DMS 273 treated with DMSO at 0.1 percent for 48 hours (cell line): ENCODE measurements around the gene SEMA3A.

Experiments
- DNase-seq: peaks from one replicate; lab custom pipeline; 2025; lab: John Stamatoyannopoulos, UW

The SEMA3A gene

GRCh38 chr7:84195295-84196060 is 889 bp upstream of the SEMA3A start:
- DNase-seq: no peak

GRCh38 chr7:84193747-84194146 is 842 bp downstream of the SEMA3A start:
- DNase-seq: no peak

- peak; percentile 39 for DNase-seq
Measured at GRCh38 chr7:84191842-84192241, 2.7 kb downstream of the SEMA3A start.

- DNase-seq: no peak
Measured at GRCh38 chr7:84191261-84191660, 3.3 kb downstream of the SEMA3A start.

GRCh38 chr7:84190016-84190705 is 4.4 kb downstream of the SEMA3A start:
- no peak for DNase-seq

- peak; percentile 51 for DNase-seq
Measured at GRCh38 chr7:84188786-84189405, 5.7 kb downstream of the SEMA3A start.

- DNase-seq: no peak
Measured at GRCh38 chr7:84187813-84188510, 6.6 kb downstream of the SEMA3A start.

GRCh38 chr7:84187087-84187805 is 7.3 kb downstream of the SEMA3A start:
- no peak for DNase-seq

- DNase-seq: no peak
Measured at GRCh38 chr7:84183741-84184140, 10.8 kb downstream of the SEMA3A start.

GRCh38 chr7:84182301-84182700 is 12.3 kb downstream of the SEMA3A start:
- no peak for DNase-seq

GRCh38 chr7:84181628-84182027 is 13.0 kb downstream of the SEMA3A start:
- DNase-seq: no peak

GRCh38 chr7:84177758-84178412 is 16.7 kb downstream of the SEMA3A start:
- no peak for DNase-seq

GRCh38 chr7:84176716-84177115 is 17.9 kb downstream of the SEMA3A start:
- DNase-seq: no peak

GRCh38 chr7:84175461-84175860 is 19.1 kb downstream of the SEMA3A start:
- no peak for DNase-seq

GRCh38 chr7:84170646-84171045 is 23.9 kb downstream of the SEMA3A start:
- DNase-seq: peak; percentile 78

GRCh38 chr7:84162584-84162983 is 32.0 kb downstream of the SEMA3A start:
- DNase-seq: no peak

- no peak for DNase-seq
Measured at GRCh38 chr7:84162125-84162524, 32.5 kb downstream of the SEMA3A start.

GRCh38 chr7:84161398-84161797 is 33.2 kb downstream of the SEMA3A start:
- no peak for DNase-seq

GRCh38 chr7:84159435-84159834 is 35.2 kb downstream of the SEMA3A start:
- DNase-seq: no peak

- no peak for DNase-seq
Measured at GRCh38 chr7:84157171-84157570, 37.4 kb downstream of the SEMA3A start.
